OCI-M2 (cell line): Measurements from ENCODE around the gene SERBP1.

Experiments used
- DNase-seq: peaks from one replicate; lab custom pipeline; 2025; ENCODE audit not compliant: unreplicated experiment; lab: John Stamatoyannopoulos, UW

The SERBP1 gene

GRCh38 chr1:67371043-67371442 lies 59.2 kb downstream of the SERBP1 start:
- no peak for DNase-seq

- DNase-seq: no peak
Measured at GRCh38 chr1:67368046-67368514, 62.1 kb downstream of the SERBP1 start.

GRCh38 chr1:67367370-67368045 lies 62.7 kb downstream of the SERBP1 start:
- DNase-seq: no peak

GRCh38 chr1:67361641-67362040 lies 68.6 kb downstream of the SERBP1 start:
- no peak for DNase-seq

- DNase-seq: no peak
Measured at GRCh38 chr1:67359592-67359991, 70.6 kb downstream of the SERBP1 start.
